Neural cell (in vitro differentiated cells): Measurements from ENCODE around the gene USP25.

ENCODE experiments used
- EP300 ChIP-seq: fragments of 450-650 bp; conservative IDR thresholded peaks from 2 replicates; pipeline ENCODE4 v1.6.1; 2014; ENCODE audit warnings: antibody characterized with exemption, mild to moderate bottlenecking, moderate library complexity; ENCODE audit not compliant: poor library complexity, severe bottlenecking
- EZH2 ChIP-seq: fragments of 200-600, 300-800 bp; shearing (Covaris generic), sonication (generic); IDR thresholded peaks from 2 replicates; pipeline ENCODE4 v1.6.1; 2014; ENCODE audit warnings: antibody characterized with exemption, low read length, borderline replicate concordance, mild to moderate bottlenecking; ENCODE audit not compliant: insufficient read depth, poor library complexity, severe bottlenecking
- MXI1 ChIP-seq: fragments of 450-650 bp; conservative IDR thresholded peaks from 2 replicates; pipeline ENCODE4 v1.6.1; 2014; ENCODE audit warnings: antibody characterized with exemption, mild to moderate bottlenecking; ENCODE audit not compliant: poor library complexity, severe bottlenecking
- POLR2AphosphoS5 ChIP-seq: IDR thresholded peaks from 2 replicates; pipeline ENCODE4 v1.6.1; 2012
- RAD21 ChIP-seq: fragments of 450-650 bp; conservative IDR thresholded peaks from 2 replicates; pipeline ENCODE4 v1.6.1; 2014; ENCODE audit warnings: antibody characterized with exemption, mild to moderate bottlenecking, moderate library complexity
- TAF1 ChIP-seq: IDR thresholded peaks from 2 replicates; pipeline ENCODE4 v1.6.1; 2012; ENCODE audit warnings: low read depth
- TF ChIP-seq, protein P1 (sequence below): fragments of 450-650 bp; IDR thresholded peaks from 2 replicates; pipeline ENCODE4 v1.5.1; 2014; ENCODE audit warnings: antibody characterized with exemption, mild to moderate bottlenecking, moderate library complexity; ENCODE audit not compliant: poor library complexity, severe bottlenecking
- TF ChIP-seq, protein P2 (sequence below): IDR thresholded peaks from 2 replicates; pipeline ENCODE4 v1.6.1; 2012; ENCODE audit warnings: borderline replicate concordance

DNA sequence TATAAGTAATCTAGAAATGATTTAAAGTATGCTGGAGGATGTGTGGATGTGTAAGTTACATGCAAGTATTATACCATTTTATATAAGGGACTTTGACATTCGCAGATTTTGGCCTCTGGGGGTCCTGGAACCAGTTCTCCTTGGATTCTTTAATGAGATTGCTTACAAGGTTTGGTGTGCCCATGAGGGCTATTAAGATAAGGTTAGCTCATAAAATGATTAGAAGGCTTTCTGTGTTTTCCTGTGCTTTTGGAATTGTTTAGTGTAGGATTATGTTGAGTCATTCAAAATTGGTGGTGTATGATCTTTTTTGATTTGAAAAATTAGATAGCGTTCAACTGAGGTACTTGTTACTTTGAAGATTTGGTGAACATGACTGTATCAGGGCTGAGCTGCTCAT is 5.6 kb downstream of the USP25 start:
- TF ChIP-seq, protein P1, sequence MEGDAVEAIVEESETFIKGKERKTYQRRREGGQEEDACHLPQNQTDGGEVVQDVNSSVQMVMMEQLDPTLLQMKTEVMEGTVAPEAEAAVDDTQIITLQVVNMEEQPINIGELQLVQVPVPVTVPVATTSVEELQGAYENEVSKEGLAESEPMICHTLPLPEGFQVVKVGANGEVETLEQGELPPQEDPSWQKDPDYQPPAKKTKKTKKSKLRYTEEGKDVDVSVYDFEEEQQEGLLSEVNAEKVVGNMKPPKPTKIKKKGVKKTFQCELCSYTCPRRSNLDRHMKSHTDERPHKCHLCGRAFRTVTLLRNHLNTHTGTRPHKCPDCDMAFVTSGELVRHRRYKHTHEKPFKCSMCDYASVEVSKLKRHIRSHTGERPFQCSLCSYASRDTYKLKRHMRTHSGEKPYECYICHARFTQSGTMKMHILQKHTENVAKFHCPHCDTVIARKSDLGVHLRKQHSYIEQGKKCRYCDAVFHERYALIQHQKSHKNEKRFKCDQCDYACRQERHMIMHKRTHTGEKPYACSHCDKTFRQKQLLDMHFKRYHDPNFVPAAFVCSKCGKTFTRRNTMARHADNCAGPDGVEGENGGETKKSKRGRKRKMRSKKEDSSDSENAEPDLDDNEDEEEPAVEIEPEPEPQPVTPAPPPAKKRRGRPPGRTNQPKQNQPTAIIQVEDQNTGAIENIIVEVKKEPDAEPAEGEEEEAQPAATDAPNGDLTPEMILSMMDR = no peak
- TF ChIP-seq POLR2AphosphoS5 (no peak), EP300 (no peak), EZH2 (no peak), RAD21 (no peak), MXI1 (no peak), TAF1 (no peak)
- TF ChIP-seq, protein P2, sequence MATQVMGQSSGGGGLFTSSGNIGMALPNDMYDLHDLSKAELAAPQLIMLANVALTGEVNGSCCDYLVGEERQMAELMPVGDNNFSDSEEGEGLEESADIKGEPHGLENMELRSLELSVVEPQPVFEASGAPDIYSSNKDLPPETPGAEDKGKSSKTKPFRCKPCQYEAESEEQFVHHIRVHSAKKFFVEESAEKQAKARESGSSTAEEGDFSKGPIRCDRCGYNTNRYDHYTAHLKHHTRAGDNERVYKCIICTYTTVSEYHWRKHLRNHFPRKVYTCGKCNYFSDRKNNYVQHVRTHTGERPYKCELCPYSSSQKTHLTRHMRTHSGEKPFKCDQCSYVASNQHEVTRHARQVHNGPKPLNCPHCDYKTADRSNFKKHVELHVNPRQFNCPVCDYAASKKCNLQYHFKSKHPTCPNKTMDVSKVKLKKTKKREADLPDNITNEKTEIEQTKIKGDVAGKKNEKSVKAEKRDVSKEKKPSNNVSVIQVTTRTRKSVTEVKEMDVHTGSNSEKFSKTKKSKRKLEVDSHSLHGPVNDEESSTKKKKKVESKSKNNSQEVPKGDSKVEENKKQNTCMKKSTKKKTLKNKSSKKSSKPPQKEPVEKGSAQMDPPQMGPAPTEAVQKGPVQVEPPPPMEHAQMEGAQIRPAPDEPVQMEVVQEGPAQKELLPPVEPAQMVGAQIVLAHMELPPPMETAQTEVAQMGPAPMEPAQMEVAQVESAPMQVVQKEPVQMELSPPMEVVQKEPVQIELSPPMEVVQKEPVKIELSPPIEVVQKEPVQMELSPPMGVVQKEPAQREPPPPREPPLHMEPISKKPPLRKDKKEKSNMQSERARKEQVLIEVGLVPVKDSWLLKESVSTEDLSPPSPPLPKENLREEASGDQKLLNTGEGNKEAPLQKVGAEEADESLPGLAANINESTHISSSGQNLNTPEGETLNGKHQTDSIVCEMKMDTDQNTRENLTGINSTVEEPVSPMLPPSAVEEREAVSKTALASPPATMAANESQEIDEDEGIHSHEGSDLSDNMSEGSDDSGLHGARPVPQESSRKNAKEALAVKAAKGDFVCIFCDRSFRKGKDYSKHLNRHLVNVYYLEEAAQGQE = no peak
